SK-N-SH (cell line): ENCODE results near the gene CD200.

ENCODE experiments used
- CHD2 ChIP-seq: fragments of 150-350 bp; IDR thresholded peaks from 2 replicates; pipeline ENCODE4 v1.6.1; 2018; ENCODE audit warnings: low read length; ENCODE audit not compliant: partially characterized antibody
- CTCF ChIP-seq: fragments of 200-600 bp; sonication (generic); IDR thresholded peaks from 2 replicates; pipeline ENCODE4 v1.6.1; 2017; ENCODE audit warnings: antibody characterized with exemption, mild to moderate bottlenecking, moderate library complexity
- ELF1 ChIP-seq: IDR thresholded peaks from 2 replicates; pipeline ENCODE4 v1.4.0; 2012
- EZH2phosphoT487 ChIP-seq: fragments of 200-600 bp; sonication (generic); IDR thresholded peaks from 2 replicates; pipeline ENCODE4 v1.6.1; 2017; ENCODE audit warnings: low read depth, mixed run types, mild to moderate bottlenecking, antibody characterized with exemption, moderate library complexity, borderline replicate concordance
- FOSL2 ChIP-seq: IDR thresholded peaks from 2 replicates; pipeline ENCODE4 v1.4.0; 2012; ENCODE audit warnings: low read depth, mild to moderate bottlenecking, moderate library complexity, borderline replicate concordance
- IRF3 ChIP-seq: fragments of 150-350 bp; IDR thresholded peaks from 2 replicates; pipeline ENCODE4 v1.6.1; 2016; ENCODE audit warnings: mild to moderate bottlenecking, low read depth, low read length
- MAX ChIP-seq: IDR thresholded peaks from 2 replicates; pipeline ENCODE4 v1.4.0; 2012; ENCODE audit warnings: low read depth
- POLR2AphosphoS5 ChIP-seq: IDR thresholded peaks from 2 replicates; pipeline ENCODE4 v1.6.1; 2012; ENCODE audit warnings: low read depth, low read length
- RFX5 ChIP-seq: IDR thresholded peaks from 2 replicates; pipeline ENCODE4 v1.6.1; 2012; ENCODE audit warnings: mild to moderate bottlenecking, improper control_type of control experiment, low read length
- ZBTB33 ChIP-seq: IDR thresholded peaks from 2 replicates; pipeline ENCODE4 v1.4.0; 2012; ENCODE audit warnings: low read depth, borderline replicate concordance

- TF ChIP-seq CTCF (no peak), IRF3 (no peak), ZBTB33 (no peak), POLR2AphosphoS5 (no peak), ELF1 (no peak), EZH2phosphoT487 (no peak), MAX (no peak), FOSL2 (no peak), RFX5 (no peak), CHD2 (no peak)
Measured at GRCh38 chr3:112403103-112403502, 70.1 kb downstream of the CD200 start.
